GM19463 (cell line): ENCODE results near the gene YPEL5.
"Not testable (repeated sequence)": the region's sequence is repeated elsewhere in the genome, so short reads cannot be mapped to it uniquely, and the experiment has no call there.

Experiments
- ATAC-seq: cut with Tn5 transposase; IDR thresholded peaks from one replicate; pipeline ENCODE4 v1.9.1; 2021; ENCODE audit warnings: mild to moderate bottlenecking, moderate library complexity; ENCODE audit not compliant: unreplicated experiment

Gene YPEL5

DNA sequence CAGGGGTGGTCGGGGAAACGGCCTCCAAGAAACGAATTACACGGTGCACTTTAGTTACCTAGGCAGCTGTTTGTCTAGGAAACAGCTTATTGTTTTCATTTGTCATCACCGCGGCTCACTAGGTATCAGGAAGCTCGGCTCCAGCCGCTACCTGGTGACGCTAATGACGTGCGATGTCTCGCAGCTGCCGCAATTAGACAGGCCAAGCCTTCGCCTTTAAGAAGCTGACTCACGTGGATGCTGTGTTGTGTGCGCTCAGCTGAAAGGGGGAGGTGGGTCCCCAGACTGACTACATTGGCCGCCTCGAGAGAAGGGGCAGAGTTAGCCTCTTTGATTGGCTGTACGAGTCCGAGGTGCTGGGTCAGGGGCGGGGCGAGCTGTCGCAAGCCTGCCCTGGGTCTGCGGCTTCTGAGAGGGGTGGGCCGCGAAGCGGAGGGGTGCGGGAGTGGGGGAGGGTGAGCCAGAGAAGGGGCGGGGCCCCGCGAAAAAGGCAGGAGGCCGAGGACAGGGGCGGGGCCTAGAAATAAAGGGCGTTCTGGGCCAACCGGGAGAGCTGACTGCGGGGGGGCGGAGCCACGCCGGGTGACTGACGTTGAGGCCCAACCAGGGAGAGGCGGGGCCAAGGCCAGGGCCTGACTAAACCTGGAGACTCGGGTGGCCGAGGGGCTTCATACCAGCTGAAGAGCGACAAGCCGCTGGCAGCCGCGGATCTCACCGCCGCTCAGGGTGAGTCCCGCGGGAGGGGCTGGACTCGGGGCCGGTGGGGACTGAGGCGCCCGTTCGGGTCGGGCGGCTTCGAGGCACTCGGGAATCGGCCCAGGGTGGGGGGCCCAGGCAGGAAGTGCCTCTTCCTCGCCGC is at the start of gene YPEL5:
Gene YPEL5 (plus strand): TSS at position 671 of the 859 bp plus-strand sequence. CDS start 9,645 bp downstream, outside the sequence.
- peak; percentile 89 for ATAC-seq

DNA sequence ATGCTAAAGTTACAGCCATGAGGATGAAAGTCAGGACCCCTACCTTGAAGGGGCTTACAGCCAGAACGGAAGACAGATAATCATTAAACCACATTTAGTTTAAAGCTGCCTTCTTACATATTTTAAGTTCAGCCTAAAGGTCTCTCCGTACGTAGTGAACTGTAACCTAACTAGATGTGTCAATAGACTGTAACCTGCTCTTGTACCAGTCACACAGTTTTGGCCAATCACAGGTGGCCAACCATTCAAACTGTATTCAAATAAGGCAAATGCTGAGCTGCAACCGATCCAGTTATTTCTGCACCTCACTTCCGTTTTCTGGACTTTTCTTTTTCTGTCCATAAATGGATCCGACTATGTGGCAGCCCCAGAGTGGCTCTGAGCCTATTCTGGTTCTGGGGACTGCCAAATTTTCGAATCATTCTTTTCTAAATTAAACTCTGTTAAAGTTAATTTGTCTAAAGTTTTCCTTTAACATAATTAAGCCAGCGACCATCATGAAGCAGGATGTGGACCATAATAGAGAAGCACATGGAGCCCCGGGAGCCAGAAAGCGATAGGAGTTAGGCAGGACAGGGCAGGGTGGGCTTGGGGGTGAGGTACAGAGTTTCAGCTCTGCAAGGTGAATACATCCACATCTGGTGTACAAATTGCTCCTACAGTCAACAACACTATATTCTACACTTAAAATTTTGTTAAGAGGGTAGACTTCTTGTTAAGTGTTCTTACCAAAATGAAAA is 48.4 kb upstream of the YPEL5 start:
- no peak for ATAC-seq

DNA sequence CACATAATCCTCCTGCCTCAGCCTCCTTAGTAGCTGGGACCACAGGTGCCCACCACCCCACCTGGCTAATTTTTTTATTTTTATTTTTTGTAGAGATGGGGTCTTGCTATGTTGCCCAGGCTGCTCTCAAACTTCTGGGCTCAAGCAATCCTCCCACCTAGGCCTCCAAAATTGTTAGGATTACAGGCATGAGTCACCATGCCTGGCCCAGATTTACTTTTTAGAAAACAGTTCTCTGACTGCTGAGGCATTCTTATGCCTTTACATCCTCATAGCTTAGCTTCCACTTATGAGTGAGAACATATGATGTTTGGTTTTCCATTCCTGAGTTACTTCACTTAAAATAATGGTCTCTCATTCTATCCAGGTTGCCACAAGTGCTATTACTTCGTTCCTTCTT is 47.4 kb upstream of the YPEL5 start:
- not testable (repeated sequence) for ATAC-seq

DNA sequence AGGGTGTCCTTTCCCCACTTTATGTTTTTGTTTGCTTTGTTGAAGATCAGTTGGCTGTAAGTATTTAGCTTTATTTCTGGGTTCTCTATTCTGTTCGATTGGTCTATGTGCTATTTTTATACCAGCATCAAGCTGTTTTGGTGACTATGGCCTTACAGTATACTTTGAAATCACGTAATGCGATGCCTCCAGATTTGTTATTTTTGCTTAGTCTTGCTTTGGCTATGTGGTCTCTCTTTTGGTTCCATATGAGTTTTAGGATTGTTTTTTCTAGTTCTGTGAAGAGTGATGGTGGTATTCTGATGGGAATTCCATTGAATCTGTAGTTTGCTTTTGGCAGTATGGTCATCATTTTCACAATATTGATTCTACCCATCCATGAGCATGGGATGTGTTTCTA is 46.1 kb upstream of the YPEL5 start:
- ATAC-seq = not testable (repeated sequence)

DNA sequence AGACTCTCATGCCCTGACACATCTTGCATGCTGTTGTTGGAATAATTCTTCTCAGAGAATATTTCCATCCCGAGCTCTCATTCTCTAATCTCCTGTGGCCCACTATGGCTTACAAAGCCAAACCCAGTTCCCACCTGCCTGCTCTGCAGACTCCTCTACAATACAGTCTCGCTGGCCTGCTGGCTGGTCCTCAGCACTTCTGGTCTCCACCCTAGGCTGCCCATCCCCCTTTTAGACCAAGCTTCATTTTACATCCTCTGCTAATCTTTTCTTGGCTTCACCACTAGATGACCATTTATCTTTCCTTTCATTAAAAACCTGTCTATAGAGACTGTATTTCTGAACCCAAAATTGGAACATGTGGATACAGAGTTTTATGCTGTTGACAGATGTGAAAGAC is 42.5 kb upstream of the YPEL5 start:
- ATAC-seq = no peak

DNA sequence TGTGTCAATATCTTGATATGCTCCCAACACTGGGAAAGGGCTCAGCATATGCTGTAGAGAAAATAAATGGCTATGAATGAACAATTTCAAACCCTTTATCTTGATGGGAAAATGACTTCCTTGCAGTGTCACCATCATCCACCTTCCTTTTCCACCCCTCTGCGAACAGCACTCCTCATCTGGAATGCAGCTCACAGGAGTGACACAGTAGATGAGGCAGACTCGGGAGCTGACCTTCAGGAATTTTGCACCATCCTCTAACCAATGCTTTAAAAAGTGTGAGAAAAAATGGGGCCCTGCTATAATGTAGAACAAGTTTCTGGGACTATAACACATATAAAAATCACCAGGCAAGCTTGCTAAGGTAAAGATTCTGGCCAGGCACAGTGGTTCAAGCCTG is 41.3 kb upstream of the YPEL5 start:
- ATAC-seq = no peak

DNA sequence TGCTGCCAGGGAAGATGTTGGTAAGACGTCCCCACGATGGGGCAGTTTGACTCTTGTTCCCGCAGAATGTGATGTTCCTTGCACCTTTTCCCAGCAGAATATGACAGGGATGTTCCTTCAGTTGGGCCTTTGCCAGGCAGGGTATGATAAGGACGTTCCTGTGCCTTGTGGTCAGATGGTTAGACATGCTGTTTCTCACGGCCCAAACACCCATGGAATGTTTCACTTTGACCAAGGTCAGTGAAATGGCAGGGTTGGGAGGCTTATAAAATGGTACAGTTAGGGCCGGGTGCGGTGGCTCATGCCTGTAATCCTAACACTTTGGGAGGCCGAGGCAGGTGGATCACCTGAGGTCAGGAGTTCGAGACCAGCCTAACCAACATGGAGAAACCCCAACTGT is 40.3 kb upstream of the YPEL5 start:
- ATAC-seq = no peak

DNA sequence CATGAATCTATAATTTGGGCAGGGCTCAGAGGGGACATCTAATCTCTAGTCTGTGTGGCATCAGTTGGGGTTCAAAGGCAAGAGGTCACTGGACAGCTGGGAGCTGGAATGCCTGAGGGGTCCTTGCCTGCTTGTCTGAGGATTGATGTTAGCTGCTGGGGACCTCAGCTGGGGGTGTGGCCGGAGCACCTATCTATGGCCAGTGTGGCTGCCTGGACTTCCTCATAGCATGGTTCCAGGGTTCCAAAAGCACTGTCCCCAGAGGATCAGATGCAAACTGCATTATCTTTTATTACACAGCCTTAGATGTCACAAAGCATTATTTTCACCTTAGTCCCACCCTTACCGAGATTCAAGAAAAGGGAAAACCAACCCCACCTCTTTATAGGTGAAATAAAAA is 38.6 kb upstream of the YPEL5 start:
- no peak for ATAC-seq

DNA sequence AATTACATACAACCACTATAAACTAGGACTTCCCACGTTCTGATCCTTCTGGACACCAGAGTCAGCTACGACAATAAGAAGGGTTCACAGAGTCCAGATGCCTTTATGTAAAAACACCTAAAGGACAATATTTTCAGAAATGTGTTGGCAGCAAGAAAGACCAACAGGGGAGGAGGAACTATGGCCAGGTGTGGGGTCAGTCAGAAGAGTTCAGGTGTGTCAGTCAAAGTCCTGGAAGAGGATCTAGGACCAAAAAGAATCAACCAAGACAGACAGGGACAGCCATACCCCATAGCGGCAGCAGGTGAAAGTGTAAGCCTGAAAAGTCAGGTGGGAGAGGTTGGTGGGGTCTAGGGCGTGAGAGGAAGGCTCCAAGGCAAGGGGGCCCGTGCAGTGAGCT is 38.0 kb upstream of the YPEL5 start:
- ATAC-seq = no peak

DNA sequence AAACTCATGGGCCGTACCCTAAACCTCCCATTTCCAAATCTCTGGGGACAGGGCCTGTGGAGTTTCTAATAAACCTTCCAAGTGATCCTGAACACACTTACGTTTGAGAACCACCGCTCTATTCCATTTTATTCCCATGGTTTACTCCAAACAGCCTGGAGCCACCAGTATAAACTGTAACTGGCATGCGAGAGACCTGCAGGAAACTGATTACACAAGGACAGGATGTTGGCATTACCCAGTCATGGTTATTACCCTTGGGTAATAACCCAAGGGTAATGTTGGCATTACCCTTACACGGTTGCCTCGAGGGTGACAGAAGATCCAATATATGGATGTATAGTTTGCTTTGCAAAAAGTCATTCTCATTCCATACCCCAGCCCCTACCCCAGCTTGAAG is 37.0 kb upstream of the YPEL5 start:
- ATAC-seq = no peak

DNA sequence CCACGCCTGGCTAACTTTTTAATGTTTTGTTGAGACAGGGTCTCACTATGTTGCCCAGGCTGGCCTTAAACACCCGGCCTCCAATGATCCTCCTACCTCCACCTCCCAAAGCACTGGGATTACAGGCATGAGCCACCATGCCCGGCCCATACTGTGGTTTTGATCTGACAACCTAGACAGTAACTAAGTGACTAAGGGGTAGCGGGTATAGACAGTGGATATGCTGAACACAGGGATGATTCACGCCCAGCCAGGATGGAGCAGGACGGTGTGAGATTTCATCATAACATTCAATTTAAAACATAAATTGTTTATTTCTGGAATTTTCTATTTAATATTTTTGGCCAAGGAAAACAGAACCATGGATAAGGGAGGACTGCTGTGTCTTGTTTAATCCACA is 36.0 kb upstream of the YPEL5 start:
- ATAC-seq = no peak

DNA sequence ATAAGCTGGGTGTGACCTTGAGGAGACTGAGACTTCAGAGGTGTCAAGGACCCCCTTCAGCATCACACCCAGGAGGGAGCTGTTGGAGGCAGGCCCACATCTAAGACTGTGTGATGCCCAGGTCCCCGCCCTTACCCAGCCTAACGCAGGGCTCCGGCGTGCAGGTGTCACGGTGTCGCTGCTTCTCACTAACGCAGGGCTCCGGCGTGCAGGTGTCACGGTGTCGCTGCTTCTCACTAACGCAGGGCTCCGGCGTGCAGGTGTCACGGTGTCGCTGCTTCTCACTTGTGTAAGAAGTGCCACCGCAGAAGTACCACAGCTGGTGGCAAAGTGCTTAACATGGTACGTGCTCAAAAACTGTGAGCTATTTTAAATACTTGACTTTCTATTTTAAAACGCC is 35.6 kb upstream of the YPEL5 start:
- not testable (repeated sequence) for ATAC-seq

DNA sequence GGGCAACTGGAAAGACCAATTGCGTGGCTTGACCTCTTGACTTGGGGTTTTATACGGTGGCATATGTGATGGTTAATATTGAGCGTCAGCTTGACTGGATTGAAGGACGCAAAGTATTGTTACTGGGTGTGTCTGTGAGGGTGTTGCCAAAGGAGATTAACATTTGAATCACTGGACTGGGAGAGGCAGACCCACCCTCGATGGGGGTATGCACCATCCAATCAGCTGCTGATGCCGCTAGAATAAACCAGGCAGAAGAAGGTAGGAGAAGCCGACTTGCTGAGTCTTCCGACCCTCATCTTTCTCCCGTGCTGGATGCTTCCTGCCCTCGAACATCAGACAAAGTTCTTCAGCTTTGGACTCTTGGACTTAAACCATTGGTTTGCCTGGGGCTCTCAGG is 34.2 kb upstream of the YPEL5 start:
- ATAC-seq = no peak

DNA sequence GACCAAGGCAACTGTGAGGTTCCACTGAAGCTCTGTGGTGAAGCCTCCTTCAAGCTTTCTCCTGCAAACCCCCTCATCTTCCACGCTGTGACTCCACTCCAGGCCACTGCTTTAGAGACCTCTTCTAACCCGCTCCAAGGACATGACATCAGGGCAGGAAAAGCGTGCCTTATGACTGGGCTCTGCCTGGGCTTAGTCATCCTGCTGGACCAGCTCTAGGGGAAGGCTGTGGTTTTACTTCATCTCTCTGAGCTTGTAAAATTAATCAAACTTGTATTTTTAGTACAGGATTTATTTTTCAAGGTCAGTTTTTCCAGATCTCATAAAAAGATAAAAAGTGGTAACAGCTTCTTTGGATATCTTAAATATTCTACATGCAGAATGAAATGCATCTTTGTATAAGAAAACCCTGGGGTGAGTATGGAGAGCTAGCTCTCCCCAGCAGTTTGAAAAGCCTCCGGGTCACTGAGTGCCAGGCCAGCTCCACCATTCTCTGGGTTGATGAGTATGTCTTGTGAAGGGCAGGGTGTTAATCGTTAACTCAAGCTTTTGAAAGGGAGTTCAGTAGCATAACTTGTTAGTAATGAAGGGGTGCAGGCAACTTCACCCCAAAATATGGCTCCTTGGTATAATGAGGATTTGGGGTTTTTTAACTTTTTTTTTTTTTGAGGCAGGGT is 33.1 kb upstream of the YPEL5 start:
- ATAC-seq = no peak

DNA sequence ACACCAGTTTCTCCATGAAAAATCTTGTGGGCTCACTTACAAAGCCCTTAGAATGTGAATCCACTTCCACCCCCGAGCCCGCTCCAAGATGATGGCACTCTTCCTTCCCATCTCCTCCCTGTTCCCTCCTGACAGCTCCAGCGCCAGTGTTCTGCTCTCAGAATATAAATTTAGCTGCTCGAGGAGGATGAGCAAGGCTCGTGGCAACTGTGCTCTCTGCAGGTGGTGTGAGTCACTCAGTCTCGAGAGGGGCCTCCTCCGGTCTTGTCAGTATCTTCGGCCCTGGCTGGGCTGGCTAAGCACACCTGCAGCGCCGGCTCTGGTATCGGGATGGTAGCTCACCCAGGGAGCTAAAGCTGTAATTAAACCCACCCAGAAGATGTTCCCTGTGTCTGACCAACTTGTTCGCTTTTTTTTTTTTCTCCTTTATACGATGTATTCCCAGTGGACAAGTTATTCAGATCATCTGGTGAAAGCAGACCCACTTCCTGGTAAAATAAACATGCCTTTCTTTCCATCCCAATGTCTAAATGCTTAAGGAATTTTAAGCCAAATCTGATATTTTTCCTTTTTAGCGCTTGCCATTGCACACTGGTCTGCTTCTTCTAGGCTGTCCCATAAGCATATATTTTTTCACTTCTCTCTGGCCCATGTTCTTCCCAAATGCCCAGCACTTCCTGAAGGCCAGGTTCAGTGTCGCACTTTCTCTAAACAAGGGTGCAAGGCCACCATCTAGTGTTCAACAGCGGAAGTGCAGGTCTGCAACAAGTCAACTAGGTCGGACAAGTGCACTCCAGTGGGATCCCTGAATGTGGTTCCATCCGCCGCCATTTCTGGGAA is 31.4 kb upstream of the YPEL5 start:
- ATAC-seq = no peak

DNA sequence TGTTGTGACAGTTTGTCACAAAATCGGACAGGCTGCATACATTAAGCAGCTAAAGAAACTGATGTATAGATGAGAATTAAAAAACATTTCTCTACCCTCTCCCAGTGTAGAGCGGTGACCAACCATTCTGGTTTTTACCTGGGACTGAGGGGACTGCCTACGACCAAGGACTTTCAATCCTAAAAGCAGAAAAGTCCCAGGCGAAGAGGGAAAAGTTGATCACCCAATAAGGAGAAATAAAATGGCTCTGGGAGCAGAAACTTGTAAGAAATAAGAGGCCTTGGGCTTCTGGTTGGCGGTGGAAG is 30.9 kb upstream of the YPEL5 start:
- no peak for ATAC-seq

DNA sequence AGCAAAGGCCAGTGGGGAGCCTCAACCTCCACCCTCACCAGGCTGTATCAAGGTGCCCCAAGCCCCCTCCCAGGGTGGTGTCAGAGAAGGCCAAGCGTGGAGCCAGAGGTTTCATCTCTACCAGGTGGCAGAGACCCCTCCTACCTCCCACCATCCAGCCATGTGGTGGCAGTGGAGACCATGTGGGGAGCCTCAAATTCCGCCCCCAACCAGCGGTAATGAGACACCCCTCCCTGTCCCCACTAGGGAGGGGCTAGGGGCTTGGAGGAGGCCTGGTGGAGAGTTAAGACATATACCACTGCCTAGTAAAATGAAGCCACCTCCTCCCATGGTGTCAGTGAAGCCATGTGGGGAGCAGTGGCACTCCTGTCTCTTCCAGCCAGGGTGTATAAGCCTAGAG is 24.4 kb upstream of the YPEL5 start:
- ATAC-seq = no peak

DNA sequence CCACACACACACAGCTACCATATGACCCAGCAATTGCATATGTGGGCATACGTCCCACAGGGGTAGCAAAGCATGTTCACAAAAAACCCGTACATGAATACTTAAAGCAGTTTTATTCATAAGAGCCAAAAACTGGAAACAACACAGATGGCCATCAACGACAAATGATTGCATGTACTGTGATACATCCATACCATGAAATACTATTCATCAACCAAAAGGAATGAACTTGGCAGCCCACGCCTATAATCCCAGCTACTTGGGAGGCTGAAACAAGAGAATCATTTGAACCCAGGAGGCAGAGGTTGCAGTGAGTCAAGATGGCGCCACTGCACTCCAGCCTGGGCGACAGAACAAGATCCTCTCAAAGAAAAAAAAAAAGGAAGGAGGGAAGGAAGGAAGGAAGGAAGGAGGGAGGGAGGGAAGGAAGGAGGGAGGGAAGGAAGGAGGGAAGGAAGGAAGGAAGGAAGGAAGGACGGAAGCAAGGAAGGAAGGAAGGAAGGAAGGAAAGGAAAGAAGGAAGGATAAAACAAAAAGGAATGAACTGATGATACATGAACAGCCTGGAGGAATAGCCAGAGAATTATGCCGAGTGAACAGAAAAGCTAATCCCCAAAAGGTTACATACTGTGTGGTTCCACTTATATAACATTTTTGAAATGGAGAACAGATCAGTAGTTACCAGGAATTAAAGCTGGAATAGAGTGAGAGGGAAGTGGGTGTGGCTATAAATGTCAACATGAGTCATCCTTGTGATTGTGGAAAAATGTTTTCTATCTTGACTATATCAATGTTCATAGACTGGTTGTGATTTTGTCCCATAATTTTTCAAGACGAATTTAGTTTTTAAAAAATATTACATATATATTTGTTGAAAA is 19.6 kb upstream of the YPEL5 start:
- ATAC-seq = no peak

DNA sequence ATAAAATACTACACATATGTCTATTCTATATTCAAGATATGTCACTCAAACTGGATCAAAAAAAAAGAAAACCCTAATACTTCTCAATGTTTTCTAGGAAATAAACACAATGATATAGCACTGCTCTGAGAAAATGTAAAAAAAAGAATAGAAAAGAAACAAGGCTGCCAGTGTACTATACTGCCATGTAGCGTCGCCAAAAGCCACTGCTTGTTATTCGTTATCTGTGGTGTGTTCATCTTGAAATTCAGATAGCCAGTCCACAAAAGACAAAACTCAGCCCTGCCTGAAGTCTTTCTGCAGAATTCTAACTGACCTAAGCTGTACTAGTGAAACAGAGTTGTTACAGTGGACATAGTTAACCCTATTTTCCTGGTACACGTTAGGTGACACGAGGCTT is 12.2 kb upstream of the YPEL5 start:
- no peak for ATAC-seq

DNA sequence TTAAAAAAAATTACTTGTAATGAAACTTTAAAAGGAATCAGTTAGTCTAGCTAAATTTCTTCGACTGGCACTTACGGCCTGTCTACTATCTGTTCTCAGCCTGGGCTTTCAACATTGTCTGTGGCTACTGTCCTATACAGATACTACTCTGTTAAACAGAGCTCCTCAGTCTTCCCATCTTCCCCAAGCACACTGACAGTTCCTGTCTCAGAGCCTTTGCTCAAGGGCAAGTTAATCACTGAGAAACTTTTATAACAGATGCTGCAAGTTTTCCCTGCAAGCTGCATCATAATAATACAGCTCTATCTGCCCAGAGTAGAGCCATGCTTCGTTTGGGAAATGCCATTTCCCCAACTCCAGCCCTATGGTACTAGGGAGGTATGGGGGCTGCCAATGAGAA is 11.3 kb upstream of the YPEL5 start:
- no peak for ATAC-seq
